SK-N-MC (cell line): Measurements from ENCODE around the gene FOXP1.

Experiments
- EZH2 ChIP-seq: fragments of 200-600 bp; sonication (generic); IDR thresholded peaks from one replicate; pipeline ENCODE4 v1.6.1; 2017; ENCODE audit warnings: antibody characterized with exemption
- FOXP2 ChIP-seq: optimal IDR thresholded peaks from 2 replicates; pipeline ENCODE3; 2011; ENCODE audit warnings: mild to moderate bottlenecking, moderate library complexity; ENCODE audit not compliant: insufficient read depth; ENCODE audit errors: extremely low read length, control extremely low read depth
- POLR2AphosphoS5 ChIP-seq: IDR thresholded peaks from 2 replicates; pipeline ENCODE4 v1.6.1; 2012; ENCODE audit warnings: mild to moderate bottlenecking, low read depth, low read length, borderline replicate concordance

DNA sequence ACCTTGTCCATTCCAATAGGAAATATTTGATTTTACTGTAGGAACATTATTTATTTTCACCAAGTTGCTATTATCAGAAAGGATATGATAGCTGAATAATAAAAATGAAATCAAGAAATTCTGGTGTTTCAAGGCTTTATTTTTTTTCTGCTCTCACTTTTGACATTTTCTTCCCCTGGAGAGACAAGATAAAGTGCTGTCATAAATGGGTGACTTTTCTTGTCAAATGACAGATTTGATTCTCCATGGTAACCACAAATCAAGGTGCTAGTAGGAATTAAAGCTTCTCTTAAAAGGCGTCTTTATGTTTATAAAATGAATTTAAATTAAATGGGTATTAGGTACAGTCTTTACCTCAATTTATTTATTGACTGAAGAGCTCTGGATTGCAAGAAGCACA is 124.6 kb downstream of the FOXP1 start:
- no peak for TF ChIP-seq POLR2AphosphoS5
- no peak for TF ChIP-seq EZH2
- TF ChIP-seq FOXP2: no peak
